ENCODE measurements around the gene INO80B.

DNA sequence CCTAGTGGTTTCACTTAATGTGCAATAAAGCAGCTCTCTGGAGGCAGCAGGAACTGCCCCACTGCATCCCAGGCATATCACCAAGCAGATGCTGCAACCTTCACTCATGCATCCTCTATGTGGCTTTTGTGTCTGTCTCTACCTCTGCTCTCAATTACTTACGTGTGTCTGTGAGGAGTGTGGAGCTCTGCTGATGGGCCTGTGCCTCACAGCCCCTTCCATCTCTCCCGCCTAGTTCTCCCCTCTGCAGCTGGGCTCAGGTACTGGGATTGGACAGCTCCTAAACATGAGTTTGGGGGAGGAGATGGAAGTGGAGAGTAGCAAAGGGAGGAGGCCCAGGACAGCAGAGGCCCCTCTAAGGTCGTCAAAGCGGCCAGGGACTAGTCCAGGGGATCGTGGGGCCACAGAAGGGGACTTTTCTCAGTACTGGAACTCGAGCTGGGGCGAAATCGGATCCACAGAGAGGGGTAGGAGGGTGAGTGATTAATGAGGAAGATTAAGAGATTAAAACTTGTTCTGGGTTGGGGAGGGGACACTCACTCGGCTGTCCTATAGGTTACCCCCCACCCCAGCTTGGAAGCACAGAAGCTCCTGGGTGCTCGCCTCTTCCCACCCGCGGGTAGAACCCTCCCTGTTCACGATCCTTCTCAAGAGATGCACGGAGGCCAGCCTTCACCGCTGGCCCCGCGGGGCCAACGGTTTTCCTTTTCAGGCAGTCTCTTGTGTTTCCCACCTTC lies 46.6 kb downstream of the INO80B start:
- TF ChIP-seq RAD21 (conservative IDR thresholded peaks at IDR 0.05 in 1 of 2, IDR thresholded peaks at IDR 0.05 in 1 of 2) (no peak), CHD2 (IDR thresholded peaks at IDR 0.05; ENCODE audit: low read length, partially characterized antibody) (no peak), HEYL (CRISPR knock-in tag; IDR thresholded peaks at IDR 0.05) (no peak), ZNF302 (CRISPR knock-in tag; IDR thresholded peaks at IDR 0.05) (no peak), JUN (IDR thresholded peaks at IDR 0.05) (no peak), SREBF2 (IDR thresholded peaks at IDR 0.05) (no peak), POLR2A (IDR thresholded peaks at IDR 0.05; ENCODE audit: low read length) (no peak), EP300 (IDR thresholded peaks at IDR 0.05) (no peak), FOSL2 (IDR thresholded peaks at IDR 0.05) (no peak), FOSL2 (CRISPR knock-in tag; IDR thresholded peaks at IDR 0.05) (no peak), MAFK (IDR thresholded peaks at IDR 0.05; ENCODE audit: partially characterized antibody) (no peak)
- TF ChIP-seq, protein P1, sequence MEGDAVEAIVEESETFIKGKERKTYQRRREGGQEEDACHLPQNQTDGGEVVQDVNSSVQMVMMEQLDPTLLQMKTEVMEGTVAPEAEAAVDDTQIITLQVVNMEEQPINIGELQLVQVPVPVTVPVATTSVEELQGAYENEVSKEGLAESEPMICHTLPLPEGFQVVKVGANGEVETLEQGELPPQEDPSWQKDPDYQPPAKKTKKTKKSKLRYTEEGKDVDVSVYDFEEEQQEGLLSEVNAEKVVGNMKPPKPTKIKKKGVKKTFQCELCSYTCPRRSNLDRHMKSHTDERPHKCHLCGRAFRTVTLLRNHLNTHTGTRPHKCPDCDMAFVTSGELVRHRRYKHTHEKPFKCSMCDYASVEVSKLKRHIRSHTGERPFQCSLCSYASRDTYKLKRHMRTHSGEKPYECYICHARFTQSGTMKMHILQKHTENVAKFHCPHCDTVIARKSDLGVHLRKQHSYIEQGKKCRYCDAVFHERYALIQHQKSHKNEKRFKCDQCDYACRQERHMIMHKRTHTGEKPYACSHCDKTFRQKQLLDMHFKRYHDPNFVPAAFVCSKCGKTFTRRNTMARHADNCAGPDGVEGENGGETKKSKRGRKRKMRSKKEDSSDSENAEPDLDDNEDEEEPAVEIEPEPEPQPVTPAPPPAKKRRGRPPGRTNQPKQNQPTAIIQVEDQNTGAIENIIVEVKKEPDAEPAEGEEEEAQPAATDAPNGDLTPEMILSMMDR (IDR thresholded peaks at IDR 0.05): no peak
- TF ChIP-seq, protein P2, sequence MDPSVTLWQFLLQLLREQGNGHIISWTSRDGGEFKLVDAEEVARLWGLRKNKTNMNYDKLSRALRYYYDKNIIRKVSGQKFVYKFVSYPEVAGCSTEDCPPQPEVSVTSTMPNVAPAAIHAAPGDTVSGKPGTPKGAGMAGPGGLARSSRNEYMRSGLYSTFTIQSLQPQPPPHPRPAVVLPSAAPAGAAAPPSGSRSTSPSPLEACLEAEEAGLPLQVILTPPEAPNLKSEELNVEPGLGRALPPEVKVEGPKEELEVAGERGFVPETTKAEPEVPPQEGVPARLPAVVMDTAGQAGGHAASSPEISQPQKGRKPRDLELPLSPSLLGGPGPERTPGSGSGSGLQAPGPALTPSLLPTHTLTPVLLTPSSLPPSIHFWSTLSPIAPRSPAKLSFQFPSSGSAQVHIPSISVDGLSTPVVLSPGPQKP (IDR thresholded peaks at IDR 0.05; ENCODE audit: low read depth, low read length): no peak
- TF ChIP-seq, protein P3, sequence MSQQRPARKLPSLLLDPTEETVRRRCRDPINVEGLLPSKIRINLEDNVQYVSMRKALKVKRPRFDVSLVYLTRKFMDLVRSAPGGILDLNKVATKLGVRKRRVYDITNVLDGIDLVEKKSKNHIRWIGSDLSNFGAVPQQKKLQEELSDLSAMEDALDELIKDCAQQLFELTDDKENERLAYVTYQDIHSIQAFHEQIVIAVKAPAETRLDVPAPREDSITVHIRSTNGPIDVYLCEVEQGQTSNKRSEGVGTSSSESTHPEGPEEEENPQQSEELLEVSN (IDR thresholded peaks at IDR 0.05; ENCODE audit: borderline replicate concordance, low read depth): no peak
- TF ChIP-seq, protein P4, sequence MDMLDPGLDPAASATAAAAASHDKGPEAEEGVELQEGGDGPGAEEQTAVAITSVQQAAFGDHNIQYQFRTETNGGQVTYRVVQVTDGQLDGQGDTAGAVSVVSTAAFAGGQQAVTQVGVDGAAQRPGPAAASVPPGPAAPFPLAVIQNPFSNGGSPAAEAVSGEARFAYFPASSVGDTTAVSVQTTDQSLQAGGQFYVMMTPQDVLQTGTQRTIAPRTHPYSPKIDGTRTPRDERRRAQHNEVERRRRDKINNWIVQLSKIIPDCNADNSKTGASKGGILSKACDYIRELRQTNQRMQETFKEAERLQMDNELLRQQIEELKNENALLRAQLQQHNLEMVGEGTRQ (IDR thresholded peaks at IDR 0.05): no peak
